DND-41 (cell line): ENCODE results near the gene PFAS.

Source experiments
- ATAC-seq: fragments of 200-7000 bp; cut with Tn5 transposase; 3 replicates; pipeline ENCODE4 v1.9.1; 2021; ENCODE audit warnings: low read depth; ENCODE audit not compliant: insufficient read depth
- DNase-seq: peaks from one replicate; pipeline ENCODE4 v3.0.0-alpha.2; 2020
- H2AFZ ChIP-seq: 2 replicates; pipeline ENCODE4 v1.6.0; 2012; ENCODE audit warnings: low read depth, low read length
- H3K27ac ChIP-seq: 2 replicates; pipeline ENCODE4 v1.5.1; 2012; ENCODE audit warnings: low read length, inconsistent platforms
- H3K27me3 ChIP-seq: fragments of 200-600 bp; sonication (generic); 2 replicates; pipeline ENCODE4 v1.6.0; 2012; ENCODE audit warnings: low read length, mild to moderate bottlenecking, inconsistent platforms; ENCODE audit not compliant: insufficient read depth, poor library complexity
- H3K36me3 ChIP-seq: 2 replicates; pipeline ENCODE4 v1.5.1; 2012; ENCODE audit warnings: low read length, inconsistent platforms; ENCODE audit not compliant: insufficient read depth
- H3K4me1 ChIP-seq: 2 replicates; pipeline ENCODE4 v1.5.1; 2012; ENCODE audit warnings: mild to moderate bottlenecking, low read length; ENCODE audit not compliant: insufficient read depth
- H3K4me2 ChIP-seq: 2 replicates; pipeline ENCODE4 v1.6.0; 2012; ENCODE audit warnings: mild to moderate bottlenecking, moderate library complexity, low read length, inconsistent platforms; ENCODE audit not compliant: insufficient read depth
- H3K4me3 ChIP-seq, 2 experiments: fragments of 200-600 bp in 1 of 2; shearing (Covaris generic) in 1 of 2; 2 replicates each; pipeline ENCODE4 v1.5.1; 2012 to 2016; ENCODE audit warnings: inconsistent platforms in 2 of 2, low read length in 2 of 2, mild to moderate bottlenecking in 2 of 2, low read depth in 1 of 2, moderate library complexity in 1 of 2
- H3K79me2 ChIP-seq: 2 replicates; pipeline ENCODE4 v1.6.0; 2012; ENCODE audit warnings: low read length, inconsistent platforms; ENCODE audit not compliant: insufficient read depth
- H3K9ac ChIP-seq: 2 replicates; pipeline ENCODE4 v1.6.0; 2012; ENCODE audit warnings: low read depth, mild to moderate bottlenecking, inconsistent platforms, low read length, moderate library complexity
- H3K9me3 ChIP-seq: 2 replicates; pipeline ENCODE4 v1.5.1; 2012; ENCODE audit warnings: low read length, moderate library complexity, mild to moderate bottlenecking, inconsistent platforms; ENCODE audit not compliant: insufficient read depth, severe bottlenecking
- H4K20me1 ChIP-seq: 2 replicates; pipeline ENCODE4 v1.6.0; 2012; ENCODE audit warnings: low read length; ENCODE audit not compliant: insufficient read depth
- EZH2 ChIP-seq: IDR thresholded peaks from 3 replicates; pipeline ENCODE4 v1.6.1; 2012; ENCODE audit warnings: borderline replicate concordance, low read depth, mild to moderate bottlenecking, moderate library complexity, low read length, inconsistent platforms; ENCODE audit not compliant: severe bottlenecking
- TF ChIP-seq, protein P1 (sequence below): IDR thresholded peaks from 2 replicates; pipeline ENCODE4 v1.5.1; 2012; ENCODE audit warnings: borderline replicate concordance, low read length, moderate library complexity, mild to moderate bottlenecking; ENCODE audit not compliant: poor library complexity, severe bottlenecking; ENCODE audit errors: extremely low read depth

PFAS gene

DNA sequence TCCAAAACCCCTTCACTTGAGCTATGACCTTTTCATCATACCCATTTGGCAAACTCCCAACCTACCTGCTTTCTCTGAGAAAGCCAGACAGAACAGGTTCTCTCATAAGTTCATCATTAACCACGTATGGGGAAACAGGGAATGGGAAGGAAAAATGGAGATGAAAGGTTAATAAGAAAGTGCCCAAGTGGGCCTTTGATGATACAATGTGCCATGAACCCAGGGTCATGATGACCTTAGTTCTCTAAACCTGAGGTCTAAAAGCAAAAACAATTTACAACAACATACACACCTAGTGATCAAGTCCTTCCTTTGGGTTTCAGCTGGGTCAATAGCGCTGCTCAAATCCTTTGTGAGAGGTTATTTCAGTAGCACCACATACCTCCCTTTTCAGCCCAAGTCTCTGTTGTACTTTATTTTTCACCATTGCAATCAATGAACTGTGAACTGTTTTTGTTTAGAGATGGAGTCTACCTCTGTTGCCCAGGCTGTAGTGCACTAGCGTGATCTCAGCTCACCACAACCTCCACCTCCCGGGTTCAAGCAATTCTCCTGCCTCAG, 24.9 kb downstream of the PFAS start:
- Histone ChIP-seq H3K9ac (no peak overlapping the region), H3K4me3 (no peak overlapping the region), H3K4me2 (no peak overlapping the region), H3K4me1 (no peaks in the 10 kb centered on the region), H2AFZ (no peak overlapping the region), H3K27ac (no peak overlapping the region), H3K36me3 (peaks cover 18% of the 10 kb centered on the region), H3K27me3 (no peaks in the 10 kb centered on the region), H3K79me2 (no peaks in the 10 kb centered on the region), H4K20me1 (no peaks in the 10 kb centered on the region), H3K9me3 (no peaks in the 10 kb centered on the region)
- TF ChIP-seq EZH2: no peak
- no peak for DNase-seq
- ATAC-seq: no peak

DNA sequence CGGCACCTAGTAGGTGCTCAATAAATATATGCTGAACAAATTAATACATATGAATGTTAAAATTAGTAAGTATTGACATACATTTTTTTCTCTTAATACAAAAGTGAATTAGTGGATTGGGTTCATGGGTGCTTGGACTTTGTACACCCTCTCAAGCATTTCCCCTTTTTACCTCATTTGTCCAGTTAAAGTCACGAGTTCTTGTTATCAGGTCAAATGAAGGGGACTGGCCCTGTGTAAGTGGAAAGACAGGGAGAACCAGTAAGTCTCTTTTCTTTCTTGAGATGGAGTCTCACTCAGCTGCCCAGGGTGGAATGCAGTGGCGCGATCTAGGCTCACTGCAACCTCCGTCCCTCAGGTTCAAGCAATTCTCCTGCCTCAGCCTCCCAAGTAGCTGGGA, 25.7 kb downstream of the PFAS start:
- DNase-seq (no peak), ATAC-seq (no peak)
- H3K4me2 ChIP-seq: no peak overlapping the region

DNA sequence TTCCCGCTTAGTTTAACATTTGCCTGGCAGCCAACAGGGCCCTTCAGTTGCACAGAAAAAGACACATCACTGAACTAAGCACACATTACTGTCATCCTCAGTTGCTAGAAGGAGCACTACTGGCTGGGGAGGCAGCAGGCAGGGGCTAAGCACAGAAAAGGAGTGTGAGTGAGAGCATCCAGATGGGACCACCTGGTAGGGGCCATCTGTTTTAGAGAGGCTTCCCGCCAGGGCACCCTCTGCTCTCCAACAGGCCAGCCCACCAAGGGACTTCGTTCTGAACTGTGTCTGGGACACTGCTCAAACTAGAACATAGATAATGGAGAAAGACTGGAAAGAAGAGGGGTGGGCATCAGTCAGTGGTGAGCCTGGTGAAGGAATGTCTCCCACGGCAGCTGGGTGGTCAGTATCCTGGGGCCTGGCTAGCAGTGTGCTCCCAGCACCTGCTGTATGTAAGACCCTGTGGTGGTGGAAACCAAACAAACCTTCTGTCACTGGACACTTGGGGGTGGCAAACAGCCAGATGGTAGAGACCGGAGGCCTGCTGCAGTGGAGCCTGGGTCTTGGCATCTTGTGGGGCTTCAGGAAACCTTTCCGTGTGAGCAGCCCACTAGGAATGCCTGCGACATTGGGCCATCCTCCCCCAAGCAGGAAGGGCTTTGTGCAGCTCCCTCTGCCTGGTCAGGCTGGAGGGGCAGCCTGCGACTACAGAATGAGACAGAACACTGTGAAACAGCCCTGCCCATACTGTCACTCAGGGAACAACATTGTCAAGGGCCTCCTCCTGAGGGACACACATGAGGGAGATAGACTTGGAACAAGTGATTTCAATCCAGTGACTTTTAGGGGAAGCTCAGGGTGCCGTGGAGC, 26.6 kb downstream of the PFAS start:
- H3K36me3 ChIP-seq: peaks cover 7% of the 10 kb centered on the region
- H3K9ac ChIP-seq: no peak overlapping the region
- H2AFZ ChIP-seq: no peak overlapping the region
- no peaks in the 10 kb centered on the region for H4K20me1 ChIP-seq
- H3K9me3 ChIP-seq: no peaks in the 10 kb centered on the region
- DNase-seq (no peak), ATAC-seq (no peak)
- no peaks in the 10 kb centered on the region for H3K27me3 ChIP-seq
- no peaks in the 10 kb centered on the region for H3K4me1 ChIP-seq
- TF ChIP-seq, protein P1, sequence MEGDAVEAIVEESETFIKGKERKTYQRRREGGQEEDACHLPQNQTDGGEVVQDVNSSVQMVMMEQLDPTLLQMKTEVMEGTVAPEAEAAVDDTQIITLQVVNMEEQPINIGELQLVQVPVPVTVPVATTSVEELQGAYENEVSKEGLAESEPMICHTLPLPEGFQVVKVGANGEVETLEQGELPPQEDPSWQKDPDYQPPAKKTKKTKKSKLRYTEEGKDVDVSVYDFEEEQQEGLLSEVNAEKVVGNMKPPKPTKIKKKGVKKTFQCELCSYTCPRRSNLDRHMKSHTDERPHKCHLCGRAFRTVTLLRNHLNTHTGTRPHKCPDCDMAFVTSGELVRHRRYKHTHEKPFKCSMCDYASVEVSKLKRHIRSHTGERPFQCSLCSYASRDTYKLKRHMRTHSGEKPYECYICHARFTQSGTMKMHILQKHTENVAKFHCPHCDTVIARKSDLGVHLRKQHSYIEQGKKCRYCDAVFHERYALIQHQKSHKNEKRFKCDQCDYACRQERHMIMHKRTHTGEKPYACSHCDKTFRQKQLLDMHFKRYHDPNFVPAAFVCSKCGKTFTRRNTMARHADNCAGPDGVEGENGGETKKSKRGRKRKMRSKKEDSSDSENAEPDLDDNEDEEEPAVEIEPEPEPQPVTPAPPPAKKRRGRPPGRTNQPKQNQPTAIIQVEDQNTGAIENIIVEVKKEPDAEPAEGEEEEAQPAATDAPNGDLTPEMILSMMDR: no peak
- no peak for TF ChIP-seq EZH2
- no peaks in the 10 kb centered on the region for H3K79me2 ChIP-seq
- no peak overlapping the region for H3K4me3 ChIP-seq
- no peak overlapping the region for H3K27ac ChIP-seq
- no peak overlapping the region for H3K4me2 ChIP-seq

More for the DNA sequence above, 25.7 kb downstream of the PFAS start:
- no peaks in the 10 kb centered on the region for H4K20me1 ChIP-seq
- H3K36me3 ChIP-seq: peaks cover 10% of the 10 kb centered on the region
- no peak overlapping the region for H2AFZ ChIP-seq
- H3K4me3 ChIP-seq: no peak overlapping the region
- no peak overlapping the region for H3K9ac ChIP-seq
- no peaks in the 10 kb centered on the region for H3K4me1 ChIP-seq
- no peaks in the 10 kb centered on the region for H3K9me3 ChIP-seq
- H3K79me2 ChIP-seq: no peaks in the 10 kb centered on the region
- H3K27me3 ChIP-seq: no peaks in the 10 kb centered on the region
- H3K27ac ChIP-seq: no peak overlapping the region
- no peak for TF ChIP-seq EZH2
- TF ChIP-seq, protein P1: no peak

DNA sequence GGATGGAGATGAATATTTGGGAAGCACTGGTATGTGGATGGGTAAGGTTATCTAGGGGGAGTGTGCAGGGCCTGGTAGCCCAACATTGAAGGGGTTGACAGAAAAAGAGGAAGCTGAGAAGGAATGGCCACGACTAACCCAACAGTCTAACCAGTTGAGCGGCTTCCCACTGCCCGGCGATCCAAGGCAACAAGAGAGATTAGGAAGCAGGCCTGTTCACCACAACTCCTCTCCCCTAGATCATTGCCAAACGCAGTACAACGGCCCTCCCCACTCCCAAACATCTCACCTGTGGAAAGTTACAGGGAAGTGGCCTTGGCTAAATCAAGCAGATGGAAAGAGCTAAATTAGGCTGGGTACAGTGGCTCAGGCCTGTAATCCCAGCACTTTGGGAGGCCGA, 28.2 kb downstream of the PFAS start:
- H2AFZ ChIP-seq: no peak overlapping the region
- no peaks in the 10 kb centered on the region for H3K27me3 ChIP-seq
- no peak overlapping the region for H3K4me3 ChIP-seq
- DNase-seq (no peak), ATAC-seq (no peak)
- H3K9ac ChIP-seq: no peak overlapping the region
- H3K27ac ChIP-seq: no peak overlapping the region
- TF ChIP-seq EZH2: no peak
- TF ChIP-seq, protein P1: no peak
- H3K9me3 ChIP-seq: no peaks in the 10 kb centered on the region
- no peaks in the 10 kb centered on the region for H3K79me2 ChIP-seq
- H3K36me3 ChIP-seq: no peaks in the 10 kb centered on the region
- H4K20me1 ChIP-seq: no peaks in the 10 kb centered on the region
- H3K4me1 ChIP-seq: no peaks in the 10 kb centered on the region
- no peak overlapping the region for H3K4me2 ChIP-seq
